HCT116 (cell line): ENCODE results near the gene GALK1. TPM values are rescaled to one million over a fixed set of nuclear protein-coding genes. Genes with fewer than 3 reads are reported as not detected.

Experiments used
- ATAC-seq: fragments of 200-7000 bp; cut with Tn5 transposase; 2 replicates; pipeline ENCODE4 v1.9.1; 2020; ENCODE audit warnings: mild to moderate bottlenecking, moderate library complexity
- BruUV-seq: library from RNA; stranded (reverse); fragments of 400-500 nt; replicated peaks from 2 replicates; lab custom pipeline; 2021; lab: Mats Ljungman, UMichigan
- CTCF ChIA-PET: fragments of 300-600 bp; sonication (Branson Sonifier 250); formaldehyde crosslinking; loops from one replicate; lab custom pipeline; 2021; ENCODE audit warnings: antibody characterized with exemption; lab: Charles Lee
- POLR2A ChIA-PET: fragments of 300-600, 350-600 bp; sonication (Branson Sonifier 250); formaldehyde crosslinking; loops from one replicate; lab custom pipeline; 2021; ENCODE audit warnings: antibody characterized with exemption; lab: Charles Lee
- RAD21 ChIA-PET, 2 experiments: fragments of 300-600 bp; sonication (Branson Sonifier 250); formaldehyde crosslinking; loops; one replicate each; lab custom pipeline; 2023; ENCODE audit warnings: low total read pairs in 2 of 2; ENCODE audit not compliant: uncharacterized antibody in 2 of 2, unreplicated experiment in 2 of 2, low non-redundant PET in 1 of 2; lab: Charles Lee
- DNase-seq: peaks from one replicate; pipeline ENCODE4 v3.0.0-alpha.2; 2010; ENCODE audit warnings: low read depth, low spot score
- H2AFZ ChIP-seq: fragments of 200-600 bp; shearing (Covaris generic), sonication (generic); 2 replicates; pipeline ENCODE4 v1.6.1; 2017; ENCODE audit warnings: low read depth, mixed run types, mixed read lengths, antibody characterized with exemption, low read length; ENCODE audit not compliant: poor library complexity, severe bottlenecking
- H3K27ac ChIP-seq: 2 replicates; pipeline ENCODE4 v1.5.1; 2012; ENCODE audit warnings: low read depth, low read length
- H3K27me3 ChIP-seq: fragments of 200-600 bp; sonication (generic); 2 replicates; pipeline ENCODE4 v1.6.1; 2016; ENCODE audit warnings: mixed run types, low read length, mixed read lengths; ENCODE audit not compliant: insufficient read depth
- H3K36me3 ChIP-seq, 2 experiments: fragments of 200-500 bp in 1 of 2; fragments of 200-600 bp in 1 of 2; sonication (Bioruptor generic) in 1 of 2; sonication (generic) in 1 of 2; 2 replicates each; pipeline versions ENCODE4 v1.5.1 to v1.6.1; 2014 to 2016; ENCODE audit warnings: low read length in 2 of 2, inconsistent platforms in 1 of 2, mixed read lengths in 1 of 2, mixed run types in 1 of 2; ENCODE audit not compliant: insufficient read depth in 2 of 2, control insufficient read depth in 1 of 2
- H3K4me1 ChIP-seq, 2 experiments: fragments of 200-600 bp in 1 of 2; sonication (generic) in 1 of 2; 2 replicates each; pipeline versions ENCODE4 v1.5.1 to v1.6.1; 2012 to 2017; ENCODE audit warnings: low read length in 2 of 2, inconsistent platforms in 1 of 2, mild to moderate bottlenecking in 1 of 2, mixed read lengths in 1 of 2, mixed run types in 1 of 2, moderate library complexity in 1 of 2; ENCODE audit not compliant: insufficient read depth in 2 of 2, control insufficient read depth in 1 of 2
- H3K4me2 ChIP-seq: fragments of 200-600 bp; sonication (generic); 2 replicates; pipeline ENCODE4 v1.6.1; 2017; ENCODE audit warnings: mixed run types, low read length, mixed read lengths
- H3K4me3 ChIP-seq, 2 experiments: fragments of 200-600 bp in 1 of 2; sonication (generic) in 1 of 2; replicated peaks in 1 of 2; 2 replicates each; pipeline ENCODE4 v1.5.1; 2011 to 2016; ENCODE audit warnings: low read length in 2 of 2, control low read depth in 1 of 2, low read depth in 1 of 2, mild to moderate bottlenecking in 1 of 2, mixed read lengths in 1 of 2, mixed run types in 1 of 2
- H3K79me2 ChIP-seq: fragments of 200-600 bp; sonication (generic); 2 replicates; pipeline ENCODE4 v1.6.1; 2017; ENCODE audit warnings: mild to moderate bottlenecking, mixed run types, low read length, moderate library complexity, mixed read lengths; ENCODE audit not compliant: insufficient read depth
- H3K9ac ChIP-seq: fragments of 200-600 bp; sonication (generic); 2 replicates; pipeline ENCODE4 v1.6.1; 2016; ENCODE audit warnings: low read length, mixed read lengths
- H3K9me2 ChIP-seq: fragments of 200-600 bp; sonication (generic), shearing (Covaris generic); 2 replicates; pipeline ENCODE4 v1.6.1; 2017; ENCODE audit warnings: mixed run types, mild to moderate bottlenecking, moderate library complexity; ENCODE audit not compliant: insufficient read depth
- H3K9me3 ChIP-seq, 2 experiments: fragments of 200-500 bp in 1 of 2; fragments of 200-600 bp in 1 of 2; sonication (Bioruptor generic) in 1 of 2; sonication (generic) in 1 of 2; 2 replicates each; pipeline ENCODE4 v1.6.1; 2014 to 2017; ENCODE audit warnings: low read length in 2 of 2, mixed read lengths in 2 of 2, inconsistent platforms in 1 of 2, low read depth in 1 of 2, mild to moderate bottlenecking in 1 of 2, mixed run types in 1 of 2, moderate library complexity in 1 of 2; ENCODE audit not compliant: control insufficient read depth in 1 of 2, insufficient read depth in 1 of 2
- H4K20me1 ChIP-seq: fragments of 200-600 bp; sonication (generic), shearing (Covaris generic); 2 replicates; pipeline ENCODE4 v1.6.1; 2017; ENCODE audit warnings: mixed run types, mild to moderate bottlenecking, moderate library complexity; ENCODE audit not compliant: insufficient read depth
- EGR1 ChIP-seq: IDR thresholded peaks from 2 replicates; pipeline ENCODE4 v1.6.1; 2012; ENCODE audit warnings: low read depth
- ELF1 ChIP-seq: IDR thresholded peaks from 2 replicates; pipeline ENCODE4 v1.6.1; 2012; ENCODE audit warnings: low read depth, borderline replicate concordance
- EZH2 ChIP-seq: fragments of 200-600 bp; sonication (generic); IDR thresholded peaks from 2 replicates; pipeline ENCODE4 v1.6.1; 2017; ENCODE audit warnings: antibody characterized with exemption, mixed run types
- EZH2phosphoT487 ChIP-seq: fragments of 200-600 bp; IDR thresholded peaks from 2 replicates; pipeline ENCODE4 v1.6.1; 2018; ENCODE audit warnings: antibody characterized with exemption, borderline replicate concordance
- RAD21 ChIP-seq: IDR thresholded peaks from 2 replicates; pipeline ENCODE4 v1.6.1; 2012; ENCODE audit warnings: low read depth, mild to moderate bottlenecking
- SIN3A ChIP-seq: IDR thresholded peaks from 2 replicates; pipeline ENCODE4 v1.6.1; 2012; ENCODE audit warnings: low read depth
- SRF ChIP-seq: IDR thresholded peaks from 2 replicates; pipeline ENCODE4 v1.6.1; 2012; ENCODE audit warnings: low read depth
- TCF7L2 ChIP-seq: IDR thresholded peaks from 2 replicates; pipeline ENCODE4 v1.7.0; 2011; ENCODE audit warnings: borderline replicate concordance, inconsistent platforms; ENCODE audit not compliant: insufficient read depth, insufficient read length; ENCODE audit errors: extremely low read depth
- intact Hi-C: fragments of 100-400 bp; cut with micrococcal nuclease; formaldehyde crosslinking; loops from 2 replicates; pipeline ENCODE4 v1.10.0; 2022
- total RNA-seq: library from RNA; stranded (reverse); gene quantifications from one replicate; pipeline ENCODE4 v1.2.1, GENCODE V29; 2021; ENCODE audit not compliant: unreplicated experiment
- TF ChIP-seq, protein P1 (sequence below), 3 experiments: fragments of 200-600 bp in 1 of 3; sonication (generic) in 1 of 3; IDR thresholded peaks in 2 of 3; conservative IDR thresholded peaks in 1 of 3; 2 replicates each; pipeline ENCODE4 v1.5.1; 2012 to 2017; ENCODE audit warnings: low read depth in 2 of 3, low read length in 2 of 3, antibody characterized with exemption in 1 of 3, borderline replicate concordance in 1 of 3, control low read depth in 1 of 3, mild to moderate bottlenecking in 1 of 3, mixed read lengths in 1 of 3, mixed run types in 1 of 3, moderate library complexity in 1 of 3; ENCODE audit not compliant: insufficient read depth in 1 of 3
- TF ChIP-seq, protein P2 (sequence below): IDR thresholded peaks from 2 replicates; pipeline ENCODE4 v1.6.1; 2011; ENCODE audit warnings: mild to moderate bottlenecking, low read length, moderate library complexity; ENCODE audit not compliant: insufficient replicate concordance; ENCODE audit errors: extremely low read depth

GALK1 gene
- total RNA-seq, 1 experiment from 2014 or later, result 57.8 TPM

DNA sequence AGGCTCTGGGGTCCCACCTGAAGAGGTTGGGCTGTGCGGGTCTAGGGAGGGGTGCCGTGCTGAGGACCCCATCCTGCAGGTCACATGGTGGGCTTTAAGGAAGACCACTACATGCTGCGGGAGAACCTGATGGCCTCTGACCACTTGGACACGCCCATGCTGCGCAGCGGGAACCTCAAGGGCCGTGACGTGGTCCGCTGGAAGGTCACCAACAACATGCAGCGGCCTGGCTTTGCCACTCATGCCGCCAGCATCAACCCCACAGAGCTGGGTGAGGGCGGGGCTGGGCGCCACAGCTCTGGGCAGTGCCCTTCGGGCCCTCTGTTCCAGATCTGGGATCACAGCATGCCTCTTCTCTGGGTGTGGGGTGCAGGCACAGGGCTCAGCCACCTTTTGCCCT, 25.2 kb downstream of the GALK1 start:
- Histone ChIP-seq H3K9me3 (no peaks in the 10 kb centered on the region), H3K27ac (no peak overlapping the region), H3K9ac (no peak overlapping the region), H4K20me1 (no peaks in the 10 kb centered on the region), H3K79me2 (no peaks in the 10 kb centered on the region; the same call in 1 of the 2 replicates), H3K4me2 (no peak overlapping the region), H3K27me3 (no peaks in the 10 kb centered on the region), H3K4me1 (no peaks in the 10 kb centered on the region), H3K4me3 (no peak overlapping the region), H3K9me2 (no peaks in the 10 kb centered on the region)
- no peak for ATAC-seq
- POLR2A ChIA-PET, result no interaction called here
- no TSS peak for BruUV-seq
- no peak for DNase-seq
- RAD21 ChIA-PET, result no interaction called here
- TF ChIP-seq SRF (no peak), EZH2phosphoT487 (no peak), ELF1 (no peak), RAD21 (no peak), SIN3A (no peak), TCF7L2 (no peak), EZH2 (no peak), EGR1 (no peak)
- TF ChIP-seq, protein P1, sequence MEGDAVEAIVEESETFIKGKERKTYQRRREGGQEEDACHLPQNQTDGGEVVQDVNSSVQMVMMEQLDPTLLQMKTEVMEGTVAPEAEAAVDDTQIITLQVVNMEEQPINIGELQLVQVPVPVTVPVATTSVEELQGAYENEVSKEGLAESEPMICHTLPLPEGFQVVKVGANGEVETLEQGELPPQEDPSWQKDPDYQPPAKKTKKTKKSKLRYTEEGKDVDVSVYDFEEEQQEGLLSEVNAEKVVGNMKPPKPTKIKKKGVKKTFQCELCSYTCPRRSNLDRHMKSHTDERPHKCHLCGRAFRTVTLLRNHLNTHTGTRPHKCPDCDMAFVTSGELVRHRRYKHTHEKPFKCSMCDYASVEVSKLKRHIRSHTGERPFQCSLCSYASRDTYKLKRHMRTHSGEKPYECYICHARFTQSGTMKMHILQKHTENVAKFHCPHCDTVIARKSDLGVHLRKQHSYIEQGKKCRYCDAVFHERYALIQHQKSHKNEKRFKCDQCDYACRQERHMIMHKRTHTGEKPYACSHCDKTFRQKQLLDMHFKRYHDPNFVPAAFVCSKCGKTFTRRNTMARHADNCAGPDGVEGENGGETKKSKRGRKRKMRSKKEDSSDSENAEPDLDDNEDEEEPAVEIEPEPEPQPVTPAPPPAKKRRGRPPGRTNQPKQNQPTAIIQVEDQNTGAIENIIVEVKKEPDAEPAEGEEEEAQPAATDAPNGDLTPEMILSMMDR (IDR thresholded peaks at IDR 0.05 in 2 of 3, conservative IDR thresholded peaks at IDR 0.05 in 1 of 3; ENCODE audit: borderline replicate concordance in 1 of 3, insufficient read depth in 1 of 3, low read depth in 2 of 3, low read length in 2 of 3), result no peak
- TF ChIP-seq, protein P2, sequence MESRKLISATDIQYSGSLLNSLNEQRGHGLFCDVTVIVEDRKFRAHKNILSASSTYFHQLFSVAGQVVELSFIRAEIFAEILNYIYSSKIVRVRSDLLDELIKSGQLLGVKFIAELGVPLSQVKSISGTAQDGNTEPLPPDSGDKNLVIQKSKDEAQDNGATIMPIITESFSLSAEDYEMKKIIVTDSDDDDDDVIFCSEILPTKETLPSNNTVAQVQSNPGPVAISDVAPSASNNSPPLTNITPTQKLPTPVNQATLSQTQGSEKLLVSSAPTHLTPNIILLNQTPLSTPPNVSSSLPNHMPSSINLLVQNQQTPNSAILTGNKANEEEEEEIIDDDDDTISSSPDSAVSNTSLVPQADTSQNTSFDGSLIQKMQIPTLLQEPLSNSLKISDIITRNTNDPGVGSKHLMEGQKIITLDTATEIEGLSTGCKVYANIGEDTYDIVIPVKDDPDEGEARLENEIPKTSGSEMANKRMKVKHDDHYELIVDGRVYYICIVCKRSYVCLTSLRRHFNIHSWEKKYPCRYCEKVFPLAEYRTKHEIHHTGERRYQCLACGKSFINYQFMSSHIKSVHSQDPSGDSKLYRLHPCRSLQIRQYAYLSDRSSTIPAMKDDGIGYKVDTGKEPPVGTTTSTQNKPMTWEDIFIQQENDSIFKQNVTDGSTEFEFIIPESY, result no peak
- TF ChIP-seq, all 23 proteins: peak for 0
- CTCF ChIA-PET, result no interaction called here
- H2AFZ ChIP-seq, result no peak overlapping the region
- H3K36me3 ChIP-seq, result peaks cover 35 to 81% of the 10 kb centered on the region in 2 experiments
- intact Hi-C loops, result loop anchor here (10.0 kb wide), 1 partner anchor 225 kb away; the partner anchor contains the start of genes CASKIN2 and TSEN54
